Measurements from ENCODE around the gene NEK6. TPM values are rescaled to one million over a fixed set of nuclear protein-coding genes. Genes with fewer than 3 reads are reported as not detected.
"Not testable (repeated sequence)": the region's sequence is repeated elsewhere in the genome, so short reads cannot be mapped to it uniquely, and the experiment has no call there.

Gene NEK6
- total RNA-seq, 1 donor from 2014 or later, result 14.7 TPM

DNA sequence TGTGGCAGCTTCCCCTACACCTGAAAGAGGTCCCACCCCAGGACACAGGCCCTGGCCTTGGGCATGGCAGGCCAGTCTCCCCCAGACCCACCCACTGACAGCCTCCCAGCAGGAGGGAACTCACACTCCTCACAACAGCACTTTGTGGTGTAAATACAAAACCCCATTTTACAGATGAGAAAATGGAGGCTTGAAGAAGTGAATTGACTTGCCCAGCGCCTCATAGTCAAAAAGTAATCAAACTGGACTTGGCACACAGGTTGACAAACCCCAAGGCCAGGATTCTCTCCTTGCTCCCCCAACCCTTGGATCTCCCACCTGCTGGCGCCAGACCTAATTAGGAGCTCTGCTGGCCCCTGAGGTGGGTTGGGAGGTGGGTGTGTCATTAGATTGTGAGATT, 29.2 kb upstream of the NEK6 start:
- no peak for TF ChIP-seq CTCF (IDR thresholded peaks at IDR 0.05; ENCODE audit: insufficient read depth, low read length, severe bottlenecking)
- no peak overlapping the region for H3K4me3 ChIP-seq (ENCODE audit: low read depth, low read length)
- FAIRE-seq, result no peak
- DNase-seq (ENCODE audit: low read depth), result no peak
- peaks cover 2% of the 10 kb centered on the region for H3K27me3 ChIP-seq (ENCODE audit: control insufficient read depth, insufficient read depth, low read length)
- H3K36me3 ChIP-seq (ENCODE audit: control insufficient read depth, insufficient read depth, low read length), result no peaks in the 10 kb centered on the region

GRCh38 chr9:124231095-124231737, 26.5 kb upstream of the NEK6 start:
- TF ChIP-seq CTCF (IDR thresholded peaks at IDR 0.05; ENCODE audit: insufficient read depth, low read length, severe bottlenecking), result no peak

GRCh38 chr9:124238546-124239140, 19.1 kb upstream of the NEK6 start:
- no peaks in the 10 kb centered on the region for H3K36me3 ChIP-seq (ENCODE audit: control insufficient read depth, insufficient read depth, low read length)
- H3K27me3 ChIP-seq (ENCODE audit: control insufficient read depth, insufficient read depth, low read length), result no peaks in the 10 kb centered on the region
- TF ChIP-seq CTCF (IDR thresholded peaks at IDR 0.05; ENCODE audit: insufficient read depth, low read length, severe bottlenecking), result no peak
- FAIRE-seq (no peak), DNase-seq (ENCODE audit: low read depth) (no peak)
- H3K4me3 ChIP-seq (ENCODE audit: low read depth, low read length), result no peak overlapping the region

More at GRCh38 chr9:124231095-124231737, 26.5 kb upstream of the NEK6 start:
- DNase-seq (ENCODE audit: low read depth), result no peak
- no peaks in the 10 kb centered on the region for H3K36me3 ChIP-seq (ENCODE audit: control insufficient read depth, insufficient read depth, low read length)
- FAIRE-seq, result no peak
- no peaks in the 10 kb centered on the region for H3K27me3 ChIP-seq (ENCODE audit: control insufficient read depth, insufficient read depth, low read length)
- H3K4me3 ChIP-seq (ENCODE audit: low read depth, low read length), result no peak overlapping the region

DNA sequence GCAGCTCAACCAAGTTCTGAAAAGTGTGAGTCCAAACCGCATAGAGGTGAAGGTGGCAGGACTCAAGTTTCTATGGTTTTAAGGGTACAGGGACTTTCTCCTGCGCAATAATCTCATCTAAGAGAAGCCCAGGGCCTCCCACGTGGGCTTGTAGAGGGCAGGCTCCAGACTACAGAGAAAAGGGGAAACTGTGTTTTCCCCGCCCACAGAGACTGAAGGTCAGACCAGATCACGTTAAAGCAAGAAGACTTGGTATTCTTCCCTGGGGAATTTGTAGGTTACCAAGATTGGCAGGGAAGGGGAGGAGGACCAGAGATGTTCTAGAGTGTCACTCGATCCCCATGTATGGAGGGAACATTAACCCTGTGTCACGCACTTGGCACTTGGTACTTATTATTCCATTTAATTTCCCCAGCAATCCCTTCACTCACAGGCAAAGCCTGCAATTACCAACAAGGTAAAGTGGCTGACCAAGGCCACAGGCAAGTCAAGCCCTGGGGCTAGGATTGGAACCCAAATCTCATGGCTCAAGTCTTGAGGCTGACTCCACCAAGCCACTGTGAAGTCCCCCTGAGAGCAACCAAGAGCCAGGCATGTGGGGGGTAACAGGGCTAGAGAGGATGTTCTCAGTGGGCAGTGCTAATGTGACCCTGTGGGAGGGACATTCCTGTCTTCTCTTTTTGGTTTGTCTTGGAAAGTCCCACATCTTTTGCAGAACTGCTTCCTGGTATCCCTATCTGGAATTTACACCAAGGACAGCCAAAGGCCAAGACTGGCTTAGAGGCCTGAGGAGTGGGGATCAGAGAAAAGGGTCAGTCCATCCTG, 18.3 kb upstream of the NEK6 start:
- no peak for TF ChIP-seq CTCF (IDR thresholded peaks at IDR 0.05; ENCODE audit: insufficient read depth, low read length, severe bottlenecking)
- H3K36me3 ChIP-seq (ENCODE audit: control insufficient read depth, insufficient read depth, low read length), result no peaks in the 10 kb centered on the region
- no peaks in the 10 kb centered on the region for H3K27me3 ChIP-seq (ENCODE audit: control insufficient read depth, insufficient read depth, low read length)
- no peak for DNase-seq (ENCODE audit: low read depth)
- no peak overlapping the region for H3K4me3 ChIP-seq (ENCODE audit: low read depth, low read length)
- no peak for FAIRE-seq

DNA sequence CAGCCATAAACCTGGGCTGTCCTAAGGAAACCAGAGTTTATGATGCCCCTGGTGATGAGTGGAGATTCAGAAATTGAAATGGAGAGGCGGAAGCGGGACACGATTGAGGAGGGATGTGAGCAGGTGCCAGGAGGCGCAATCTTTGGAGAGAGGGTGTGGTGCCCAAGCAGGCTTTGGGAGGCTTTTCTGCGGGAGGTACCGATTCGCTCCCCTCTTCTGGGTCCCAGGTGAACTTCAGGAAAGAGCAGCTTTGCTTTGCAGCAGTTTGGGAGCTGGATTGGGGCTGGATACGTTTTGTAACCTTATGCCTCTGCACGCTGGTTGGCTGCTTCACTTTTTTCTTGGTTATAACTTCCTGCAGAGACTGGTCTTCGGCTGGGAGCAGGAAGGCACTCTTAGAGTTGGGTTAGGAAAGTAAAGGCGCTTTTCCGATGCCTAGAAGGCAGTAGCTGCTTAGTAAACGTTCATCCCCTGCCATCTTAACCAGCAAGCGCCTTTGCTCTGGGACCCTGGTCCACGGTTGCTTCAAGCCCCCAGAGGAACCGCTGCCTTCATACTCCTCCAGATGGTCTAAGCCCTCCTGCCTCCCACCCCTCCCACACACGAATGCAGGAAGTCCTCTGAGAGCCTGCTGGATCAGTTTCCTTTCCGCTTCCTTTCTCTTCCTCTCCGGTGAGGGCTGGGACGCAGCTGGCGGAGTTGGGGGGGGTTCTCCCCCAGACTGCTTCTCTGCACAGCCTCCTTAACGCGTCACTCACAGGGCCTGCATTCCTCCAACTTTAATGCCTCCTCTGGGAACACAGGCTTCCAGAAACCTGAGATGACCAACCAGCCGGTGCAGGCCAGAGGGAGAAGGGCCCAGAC, 15.2 kb upstream of the NEK6 start:
- TF ChIP-seq CTCF (IDR thresholded peaks at IDR 0.05; ENCODE audit: insufficient read depth, low read length, severe bottlenecking), result no peak
- FAIRE-seq, result no peak
- Histone ChIP-seq H3K4me3 (ENCODE audit: low read depth, low read length) (no peak overlapping the region), H3K27me3 (ENCODE audit: control insufficient read depth, insufficient read depth, low read length) (no peaks in the 10 kb centered on the region), H3K36me3 (ENCODE audit: control insufficient read depth, insufficient read depth, low read length) (no peaks in the 10 kb centered on the region)
- DNase-seq (ENCODE audit: low read depth), result no peak

GRCh38 chr9:124247393-124247792, 10.4 kb upstream of the NEK6 start:
- not testable (repeated sequence) for DNase-seq (ENCODE audit: low read depth); H3K4me3 ChIP-seq (ENCODE audit: low read depth, low read length); FAIRE-seq; H3K36me3 ChIP-seq (ENCODE audit: control insufficient read depth, insufficient read depth, low read length); H3K27me3 ChIP-seq (ENCODE audit: control insufficient read depth, insufficient read depth, low read length)
